Nephron (organoid): Measurements from ENCODE around the gene KIRREL3.

Experiments used
- H3K27ac Mint-ChIP-seq, 3 experiments: 2 replicates each; pipeline ENCODE4 v1.8.0; 2020; ENCODE audit warnings: mixed read lengths in 3 of 3, mild to moderate bottlenecking in 2 of 3, moderate library complexity in 1 of 3
- H3K27me3 Mint-ChIP-seq: 2 replicates; pipeline ENCODE4 v1.8.0; 2021; ENCODE audit warnings: low read depth, mild to moderate bottlenecking, moderate library complexity, mixed read lengths
- H3K36me3 Mint-ChIP-seq: 2 replicates; pipeline ENCODE4 v1.8.0; 2020; ENCODE audit warnings: low read depth, mixed read lengths
- H3K4me1 Mint-ChIP-seq: 2 replicates; pipeline ENCODE4 v1.8.0; 2020; ENCODE audit warnings: mixed read lengths
- H3K4me3 Mint-ChIP-seq, 3 experiments: 2 replicates each; pipeline ENCODE4 v1.8.0; 2020; ENCODE audit warnings: mild to moderate bottlenecking in 3 of 3, mixed read lengths in 3 of 3, moderate library complexity in 2 of 3
- H3K9me3 Mint-ChIP-seq: 2 replicates; pipeline ENCODE4 v1.8.0; 2020; ENCODE audit warnings: mixed read lengths
- CTCF ChIP-seq, 3 experiments: fragments of 200-600 bp; sonication (generic); IDR thresholded peaks; one replicate each; pipeline ENCODE4 v1.5.0; 2021; ENCODE audit warnings: antibody characterized with exemption in 3 of 3; ENCODE audit not compliant: unreplicated experiment in 3 of 3

Gene KIRREL3

DNA sequence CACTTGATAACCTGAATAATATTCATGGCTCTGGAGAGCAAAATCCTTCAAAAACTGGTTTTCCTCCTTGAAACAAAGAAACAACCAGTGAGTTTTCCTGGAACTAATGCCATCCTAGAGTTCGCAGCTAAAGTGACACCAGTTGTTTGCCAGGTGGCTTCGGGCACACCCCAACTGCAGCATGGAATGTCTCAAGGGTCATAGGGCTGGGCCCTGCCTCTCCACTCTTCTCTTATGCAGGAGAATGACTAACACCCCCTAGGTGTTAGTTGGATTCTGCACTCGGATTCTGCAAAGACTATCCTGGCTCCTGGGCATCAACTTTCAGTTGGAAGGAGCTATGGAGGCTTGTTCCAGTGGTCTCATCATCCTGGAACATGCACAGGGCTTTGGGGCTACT, 98.8 kb downstream of the KIRREL3 start:
- H3K27me3 Mint-ChIP-seq, result peaks cover 7% of the 10 kb centered on the region
- peaks cover under 1% of the 10 kb centered on the region for H3K9me3 Mint-ChIP-seq
- no peak for TF ChIP-seq CTCF (IDR thresholded peaks at IDR 0.05; ENCODE audit: unreplicated experiment in 3 of 3)
- no peak overlapping the region for H3K27ac Mint-ChIP-seq
- peaks cover 7% of the 10 kb centered on the region for H3K4me1 Mint-ChIP-seq
- no peak overlapping the region for H3K4me3 Mint-ChIP-seq
- no peaks in the 10 kb centered on the region for H3K36me3 Mint-ChIP-seq

GRCh38 chr11:126899961-126900748, 100.4 kb downstream of the KIRREL3 start:
- no peak for TF ChIP-seq CTCF (IDR thresholded peaks at IDR 0.05; ENCODE audit: unreplicated experiment in 3 of 3)
- Mint-ChIP-seq H3K4me1 (peaks cover 7% of the 10 kb centered on the region), H3K9me3 (peaks cover 4% of the 10 kb centered on the region), H3K27me3 (no peaks in the 10 kb centered on the region), H3K36me3 (no peaks in the 10 kb centered on the region), H3K4me3 (no peak overlapping the region), H3K27ac (no peak overlapping the region)

DNA sequence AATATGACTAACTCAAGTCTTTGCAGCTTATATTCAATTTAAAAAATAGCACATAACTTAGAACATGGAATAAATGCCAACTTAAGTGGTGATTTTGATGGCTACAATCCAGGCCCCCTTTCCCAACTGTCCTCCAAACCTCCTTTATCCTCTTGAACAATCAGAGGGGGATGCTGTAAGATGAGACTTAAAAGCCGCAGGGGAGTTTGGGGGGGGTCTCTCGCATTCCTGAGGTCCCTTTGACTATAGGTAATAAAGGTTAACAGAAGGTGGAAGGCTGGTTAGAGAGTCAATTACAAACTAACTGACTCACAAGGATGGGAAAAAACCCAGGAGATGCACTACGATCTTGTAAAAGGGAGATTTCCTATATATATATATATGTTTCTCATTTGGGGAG, 101.8 kb downstream of the KIRREL3 start:
- peaks cover 4% of the 10 kb centered on the region for H3K27me3 Mint-ChIP-seq
- H3K9me3 Mint-ChIP-seq, result peaks cover 7% of the 10 kb centered on the region
- H3K4me3 Mint-ChIP-seq, result no peak overlapping the region
- no peak overlapping the region for H3K27ac Mint-ChIP-seq
- H3K4me1 Mint-ChIP-seq, result peaks cover 2% of the 10 kb centered on the region
- no peaks in the 10 kb centered on the region for H3K36me3 Mint-ChIP-seq
- no peak for TF ChIP-seq CTCF (IDR thresholded peaks at IDR 0.05; ENCODE audit: unreplicated experiment in 3 of 3)

- Mint-ChIP-seq H3K27me3 (peaks cover 10% of the 10 kb centered on the region), H3K9me3 (peaks cover 7% of the 10 kb centered on the region), H3K36me3 (no peaks in the 10 kb centered on the region), H3K27ac (no peak overlapping the region), H3K4me1 (peaks cover 16% of the 10 kb centered on the region), H3K4me3 (no peak overlapping the region)
- TF ChIP-seq CTCF (IDR thresholded peaks at IDR 0.05; ENCODE audit: unreplicated experiment in 3 of 3), result no peak
Observed at GRCh38 chr11:126897430-126897829, 103.1 kb downstream of the KIRREL3 start.

- peaks cover 7% of the 10 kb centered on the region for H3K9me3 Mint-ChIP-seq
- H3K4me1 Mint-ChIP-seq, result peaks cover 17% of the 10 kb centered on the region
- no peak overlapping the region for H3K4me3 Mint-ChIP-seq
- TF ChIP-seq CTCF (IDR thresholded peaks at IDR 0.05; ENCODE audit: unreplicated experiment in 3 of 3), result no peak
- no peaks in the 10 kb centered on the region for H3K36me3 Mint-ChIP-seq
- H3K27me3 Mint-ChIP-seq, result peaks cover 10% of the 10 kb centered on the region
- H3K27ac Mint-ChIP-seq, result no peak overlapping the region
Observed at GRCh38 chr11:126896025-126896424, 104.5 kb downstream of the KIRREL3 start.

DNA sequence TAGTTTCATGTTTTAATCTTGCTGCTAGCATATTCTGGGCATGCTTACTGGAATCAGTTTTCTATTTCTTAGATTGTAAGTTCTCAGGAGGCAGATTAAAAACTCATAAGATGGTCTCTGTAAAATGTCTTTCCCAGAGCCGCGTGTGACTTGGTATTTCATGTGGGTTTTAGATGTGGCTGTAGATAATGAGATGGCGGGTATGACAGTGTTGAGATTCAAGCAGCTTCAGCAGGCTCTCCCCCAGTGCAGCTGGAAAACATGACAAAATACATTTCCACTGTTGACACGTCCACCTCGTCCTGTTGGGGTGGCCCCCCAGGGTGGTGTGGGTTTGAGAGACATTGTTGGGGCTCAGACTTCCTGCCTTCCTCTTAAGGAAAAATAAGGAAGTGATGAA, 106.8 kb downstream of the KIRREL3 start:
- Mint-ChIP-seq H3K9me3 (peaks cover 7% of the 10 kb centered on the region), H3K27ac (peak overlapping the region in 1 of 3 experiments; percentile 4), H3K27me3 (peaks cover 10% of the 10 kb centered on the region), H3K4me3 (no peak overlapping the region), H3K4me1 (peaks cover 17% of the 10 kb centered on the region), H3K36me3 (no peaks in the 10 kb centered on the region)
- no peak for TF ChIP-seq CTCF (IDR thresholded peaks at IDR 0.05; ENCODE audit: unreplicated experiment in 3 of 3)
